Hematopoietic multipotent progenitor cell treated with erythropoietin and hydrocortisone succinate and interleukin-3 and kit ligand, for 15 days (in vitro differentiated cells): ENCODE data around the gene PRTG.
"Not testable (repeated sequence)": the region's sequence is repeated elsewhere in the genome, so short reads cannot be mapped to it uniquely, and the experiment has no call there.

ENCODE experiments used
- DNase-seq: peaks from one replicate; pipeline ENCODE4 v3.0.0-alpha.2; 2015; ENCODE audit warnings: low spot score

The PRTG gene

GRCh38 chr15:55742498-55742926, 440 bp downstream of the PRTG start:
- DNase-seq = no peak

GRCh38 chr15:55741833-55742497, 987 bp downstream of the PRTG start:
- no peak for DNase-seq

GRCh38 chr15:55740981-55741832, 1.7 kb downstream of the PRTG start:
- DNase-seq = no peak

GRCh38 chr15:55740359-55740878, 2.5 kb downstream of the PRTG start:
- no peak for DNase-seq

- DNase-seq = no peak
These were observed 3.3 kb downstream of the PRTG start for GRCh38 chr15:55739641-55740040.

- no peak for DNase-seq
These were observed 4.2 kb downstream of the PRTG start for GRCh38 chr15:55738715-55739114.

GRCh38 chr15:55737373-55737772, 5.6 kb downstream of the PRTG start:
- DNase-seq = no peak

GRCh38 chr15:55736756-55737155, 6.2 kb downstream of the PRTG start:
- DNase-seq = no peak

GRCh38 chr15:55734641-55735040, 8.3 kb downstream of the PRTG start:
- no peak for DNase-seq

- not testable (repeated sequence) for DNase-seq
These were observed 9.5 kb downstream of the PRTG start for GRCh38 chr15:55733461-55733860.

GRCh38 chr15:55721554-55722185, 21.3 kb downstream of the PRTG start:
- no peak for DNase-seq

GRCh38 chr15:55715355-55716076, 27.4 kb downstream of the PRTG start:
- DNase-seq = no peak

- no peak for DNase-seq
These were observed 28.9 kb downstream of the PRTG start for GRCh38 chr15:55714064-55714463.

- no peak for DNase-seq
These were observed 30.6 kb downstream of the PRTG start for GRCh38 chr15:55712363-55712762.

- no peak for DNase-seq
These were observed 32.7 kb downstream of the PRTG start for GRCh38 chr15:55710286-55710685.

- no peak for DNase-seq
These were observed 33.5 kb downstream of the PRTG start for GRCh38 chr15:55709458-55709857.

- DNase-seq = no peak
These were observed 34.2 kb downstream of the PRTG start for GRCh38 chr15:55708720-55709119.

- DNase-seq = no peak
These were observed 35.0 kb downstream of the PRTG start for GRCh38 chr15:55707951-55708350.

- no peak for DNase-seq
These were observed 35.4 kb downstream of the PRTG start for GRCh38 chr15:55707518-55707917.

- DNase-seq = no peak
These were observed 39.1 kb downstream of the PRTG start for GRCh38 chr15:55703873-55704301.

GRCh38 chr15:55700876-55701275, 42.1 kb downstream of the PRTG start:
- DNase-seq = no peak

- DNase-seq = no peak
These were observed 44.3 kb downstream of the PRTG start for GRCh38 chr15:55698653-55699052.
